GM12892 (cell line): Measurements from ENCODE around the gene FCN1.

Experiments used
- POLR2A ChIP-seq: IDR thresholded peaks from 2 replicates; pipeline ENCODE4 v1.6.1; 2011; ENCODE audit warnings: low read depth, low read length, control low read depth
- POLR2AphosphoS5 ChIP-seq: IDR thresholded peaks from 2 replicates; pipeline ENCODE4 v1.6.1; 2011; ENCODE audit warnings: low read depth, low read length, control low read depth
- TAF1 ChIP-seq: IDR thresholded peaks from 2 replicates; pipeline ENCODE4 v1.6.1; 2011; ENCODE audit warnings: low read depth, mild to moderate bottlenecking, control low read depth, low read length, borderline replicate concordance

GRCh38 chr9:134864821-134865190, 52.9 kb downstream of the FCN1 start:
- TF ChIP-seq POLR2A (no peak), POLR2AphosphoS5 (no peak), TAF1 (no peak)
